IPS-NIHi11 (cell line): ENCODE measurements around the gene MYT1.

Experiments
- DNase-seq: peaks from one replicate; pipeline ENCODE4 v3.0.0; 2012; ENCODE audit warnings: mixed read lengths, low spot score

Gene MYT1

DNA sequence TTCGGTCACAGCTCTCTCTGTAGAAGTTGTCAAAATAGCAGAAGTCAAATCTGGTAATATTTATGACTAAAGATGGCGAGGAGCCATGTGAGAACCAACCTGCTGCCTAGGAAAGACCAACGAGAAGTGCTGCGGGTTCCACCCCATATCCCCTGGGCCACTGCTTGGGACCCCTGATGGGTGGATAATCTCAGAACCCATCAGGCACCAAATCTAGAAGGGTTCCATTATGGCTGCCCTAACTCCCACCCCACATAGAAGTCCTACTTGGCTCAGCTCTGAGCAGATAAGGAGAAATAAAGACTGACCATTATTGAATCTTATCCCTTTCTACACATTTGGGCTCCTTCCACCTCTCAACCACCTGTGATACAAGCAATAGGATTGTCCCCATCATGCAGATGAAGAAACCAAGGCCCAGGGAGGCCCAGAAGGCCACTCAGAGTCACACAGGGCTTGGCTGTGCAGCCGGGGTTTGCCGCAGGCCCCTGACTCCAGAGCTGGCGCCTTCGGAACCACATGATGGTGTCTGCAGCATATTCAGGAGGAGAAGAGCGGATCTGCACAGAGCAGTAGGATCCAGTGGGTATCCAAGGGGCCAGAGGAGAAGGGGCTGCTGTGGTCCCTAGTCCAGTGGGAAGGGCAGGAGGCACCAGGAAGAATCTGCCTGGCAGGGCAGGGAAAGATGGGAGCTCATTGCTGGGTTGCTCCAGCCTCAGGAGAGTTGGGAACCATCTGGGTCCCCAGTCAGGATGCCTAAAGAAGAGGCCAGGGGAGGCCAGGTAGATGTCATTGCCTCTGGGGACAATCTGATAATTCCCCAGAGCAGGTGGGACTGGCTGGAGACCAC, 81.7 kb downstream of the MYT1 start:
- DNase-seq = no peak

GRCh38 chr20:64246616-64247306, 82.5 kb downstream of the MYT1 start:
- DNase-seq = no peak

DNA sequence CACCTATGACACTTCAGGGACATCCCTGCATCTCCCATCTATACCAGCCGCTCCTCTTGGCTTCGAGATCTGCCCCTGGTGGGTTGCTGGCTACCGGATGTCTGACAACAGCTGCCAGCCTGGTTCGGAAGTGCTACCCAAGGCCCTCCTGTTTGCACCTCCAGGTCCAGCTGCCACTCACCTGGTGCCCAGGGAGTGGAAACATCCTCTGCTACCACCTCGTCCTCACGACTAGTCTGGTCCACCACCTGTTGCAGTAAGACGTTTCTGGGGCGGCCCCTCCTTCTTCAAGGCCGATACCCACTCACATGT, 83.0 kb downstream of the MYT1 start:
- no peak for DNase-seq

DNA sequence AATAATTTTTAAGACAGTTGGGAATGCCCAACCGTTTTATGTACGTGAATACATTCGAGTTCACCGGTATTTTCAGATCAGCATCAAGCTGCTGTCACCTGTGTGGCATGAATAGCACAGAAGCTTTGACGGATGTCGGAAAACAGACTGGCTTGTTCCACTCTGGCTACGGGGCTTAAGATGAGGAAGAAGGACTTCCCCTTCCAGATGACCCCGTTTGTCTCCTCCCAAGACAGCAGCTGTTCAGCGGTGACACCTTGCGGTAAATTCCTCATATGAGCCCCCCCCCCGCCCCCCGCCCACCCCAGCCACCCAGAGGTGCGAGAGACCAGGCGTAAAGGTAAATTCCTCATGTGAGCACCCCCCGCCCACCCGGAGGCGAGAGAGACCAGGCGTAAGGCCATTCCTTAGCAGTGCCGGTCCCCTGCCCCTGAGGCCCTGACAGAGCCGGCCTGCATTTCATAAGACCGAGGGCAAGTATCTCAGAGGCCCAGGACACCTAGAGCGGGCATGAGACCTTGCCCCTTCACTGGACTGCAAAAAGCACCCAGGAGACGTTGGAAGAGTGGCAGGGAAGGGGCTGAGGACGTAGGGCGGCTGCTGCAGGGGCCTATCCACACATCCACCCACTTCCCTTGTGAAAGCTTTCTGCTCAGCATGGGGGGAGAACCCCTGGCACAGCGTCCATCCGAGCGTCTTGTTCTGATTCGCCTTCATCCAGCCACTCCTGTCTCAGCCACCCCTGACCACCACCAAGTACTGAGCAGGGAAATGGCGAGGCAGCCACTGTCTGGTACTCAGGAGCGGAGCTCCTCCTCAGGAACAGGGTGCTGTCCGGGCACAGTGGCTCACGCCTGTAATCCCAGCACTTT, 84.0 kb downstream of the MYT1 start:
- DNase-seq = no peak

GRCh38 chr20:64250027-64250426, 85.8 kb downstream of the MYT1 start:
- DNase-seq = no peak

GRCh38 chr20:64253000-64253383, 88.7 kb downstream of the MYT1 start:
- DNase-seq = no peak

DNA sequence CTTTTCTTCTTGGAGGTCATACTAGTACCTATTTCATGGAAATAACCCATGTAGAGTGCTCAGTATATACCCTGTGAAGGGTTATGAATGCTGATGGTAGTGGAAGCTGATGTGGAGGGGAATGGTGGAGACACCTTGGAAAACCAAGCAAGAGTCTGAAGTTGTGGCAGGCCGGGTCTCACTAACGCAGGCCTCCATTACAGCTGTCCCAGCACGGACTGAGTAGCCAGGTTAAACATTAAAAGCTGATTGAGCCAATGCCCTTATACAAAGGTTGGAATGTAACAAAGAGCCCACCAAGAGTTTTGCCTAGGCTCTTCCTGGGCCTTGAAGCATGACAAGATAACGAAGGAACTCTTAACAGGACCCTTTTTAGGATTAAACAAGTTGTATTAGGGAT, 89.2 kb downstream of the MYT1 start:
- DNase-seq = no peak

DNA sequence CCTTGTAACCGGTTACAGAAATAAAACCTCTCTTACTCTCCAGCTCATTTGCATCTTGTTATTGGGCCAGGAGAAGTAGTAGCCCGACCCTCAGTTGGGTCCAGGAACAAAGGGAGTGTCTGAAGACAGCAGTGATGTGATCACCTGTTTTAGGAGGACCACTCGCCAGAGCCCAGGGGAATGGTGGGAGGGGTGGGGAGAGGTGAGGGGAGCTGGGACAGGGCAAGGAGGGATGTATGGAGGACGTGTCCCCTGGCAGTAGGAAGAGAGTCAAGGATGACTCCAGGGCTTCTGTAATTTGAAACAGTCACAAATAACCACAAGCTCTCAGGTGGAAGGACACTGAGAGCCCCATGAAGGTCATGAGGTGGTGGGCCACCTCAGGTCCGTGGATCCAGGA, 89.9 kb downstream of the MYT1 start:
- no peak for DNase-seq

DNA sequence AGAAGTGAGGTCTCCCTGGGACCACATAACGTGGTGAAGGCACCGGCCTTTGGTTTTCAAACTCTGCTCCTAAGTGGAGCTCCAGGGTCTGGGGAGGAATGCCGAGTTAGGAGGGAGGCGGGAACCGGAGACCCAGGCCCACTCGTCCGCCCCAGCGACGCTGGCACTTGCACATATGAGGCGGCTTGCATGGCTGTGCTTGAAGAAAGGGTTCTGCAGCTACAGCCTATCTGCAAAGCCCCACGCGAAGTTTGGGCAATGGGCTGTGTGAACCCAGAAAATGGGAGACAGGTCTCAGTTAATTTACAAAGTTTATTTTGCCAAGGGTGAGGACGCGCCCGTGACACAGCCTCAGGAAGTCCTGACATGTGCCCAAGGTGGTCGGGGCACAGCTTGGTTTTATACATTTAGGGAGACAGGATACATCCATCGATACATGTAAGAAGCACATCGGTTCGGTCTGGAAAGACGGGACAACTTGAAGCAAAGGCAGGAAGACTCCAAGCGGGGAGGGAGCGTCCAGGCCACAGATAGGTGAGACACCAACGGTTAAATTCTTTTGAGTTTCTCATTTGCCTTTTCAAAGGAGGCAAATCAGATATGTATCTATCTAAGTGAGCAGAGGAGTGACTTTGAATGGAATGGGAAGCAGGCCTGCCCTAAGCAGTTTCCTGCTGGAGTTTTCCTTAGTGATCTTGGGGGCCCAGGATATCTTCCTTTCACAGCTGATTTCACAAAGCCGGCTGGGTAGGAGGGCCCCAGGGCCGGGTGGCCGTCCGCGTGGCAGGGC, 90.5 kb downstream of the MYT1 start:
- DNase-seq = no peak

- peak; percentile 100 for DNase-seq
These were observed 91.4 kb downstream of the MYT1 start, which contains the start of gene PCMTD2 for GRCh38 chr20:64255361-64256281. Gene PCMTD2 (plus strand): TSS chr20:64255748. CDS start chr20:64259966, 4,218 bp downstream.

DNA sequence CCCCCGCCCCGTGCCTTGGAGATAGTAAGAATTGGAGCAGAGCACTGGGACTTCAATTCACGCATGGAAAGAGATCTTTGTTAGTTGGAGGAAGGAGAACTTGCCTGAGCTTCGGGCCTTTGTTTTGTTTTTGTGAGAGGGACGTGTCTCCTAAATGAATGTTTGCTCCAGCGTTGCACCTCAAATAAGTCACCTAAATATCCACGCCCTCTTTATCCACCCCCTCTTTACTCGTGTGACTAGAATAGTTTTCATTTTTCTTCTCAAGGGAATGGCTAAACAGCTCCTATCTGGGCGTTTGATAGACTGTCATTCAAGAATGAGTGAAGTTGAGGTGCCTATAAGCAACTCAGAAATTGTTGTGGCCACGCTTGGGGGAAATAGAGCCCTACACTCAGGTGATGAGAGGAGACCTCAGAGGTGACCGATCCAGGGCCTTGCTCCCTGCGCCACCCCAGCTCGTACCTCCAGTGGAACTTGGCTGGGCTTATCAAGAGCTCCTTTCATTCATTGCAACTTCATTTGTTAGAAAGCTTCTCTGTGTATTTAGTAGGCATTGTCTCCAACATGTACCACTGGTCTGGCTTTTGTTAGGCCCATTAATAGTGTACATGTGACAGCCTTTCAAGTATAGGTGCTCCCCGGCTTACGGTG, 92.2 kb downstream of the MYT1 start:
- no peak for DNase-seq

GRCh38 chr20:64257107-64257757, 93.0 kb downstream of the MYT1 start:
- no peak for DNase-seq

DNA sequence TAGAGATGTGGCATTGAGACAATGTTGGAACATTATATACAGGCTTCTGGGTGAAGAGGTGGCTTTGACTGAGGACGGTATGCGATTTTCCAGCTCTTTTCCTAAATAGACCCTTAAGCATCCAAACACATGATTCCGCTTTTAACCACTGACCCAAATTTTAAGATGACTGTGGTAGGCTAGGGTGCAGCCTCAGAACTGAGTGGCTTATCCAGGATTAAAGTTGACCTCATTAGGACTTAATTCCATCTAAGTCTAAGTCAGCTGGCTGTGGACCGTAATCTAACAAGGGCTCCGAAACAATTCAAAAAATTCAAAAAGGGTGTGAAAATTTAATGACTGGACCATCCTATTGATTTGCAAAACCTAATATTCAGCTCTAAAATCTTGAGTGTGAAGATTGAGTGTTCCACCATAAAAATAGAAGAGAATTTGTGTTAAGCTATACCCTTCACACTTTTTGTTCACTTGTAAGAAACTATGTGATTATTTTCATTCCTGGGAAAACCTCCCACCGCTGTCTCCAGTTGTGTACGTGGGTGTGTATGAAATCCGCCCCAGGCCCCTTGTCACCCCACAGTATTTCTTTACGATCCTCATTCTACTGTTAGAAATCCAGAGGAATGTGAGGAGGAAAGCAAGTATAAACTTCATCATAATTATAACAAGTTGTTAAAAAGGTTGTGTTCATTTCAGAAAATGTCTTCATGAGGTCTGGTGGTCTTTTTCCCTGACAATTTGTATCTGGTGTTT, 94.0 kb downstream of the MYT1 start:
- no peak for DNase-seq

GRCh38 chr20:64260239-64260638, 96.0 kb downstream of the MYT1 start:
- no peak for DNase-seq

GRCh38 chr20:64261138-64261537, 96.9 kb downstream of the MYT1 start:
- no peak for DNase-seq

GRCh38 chr20:64264091-64264490, 99.8 kb downstream of the MYT1 start:
- DNase-seq = no peak

DNA sequence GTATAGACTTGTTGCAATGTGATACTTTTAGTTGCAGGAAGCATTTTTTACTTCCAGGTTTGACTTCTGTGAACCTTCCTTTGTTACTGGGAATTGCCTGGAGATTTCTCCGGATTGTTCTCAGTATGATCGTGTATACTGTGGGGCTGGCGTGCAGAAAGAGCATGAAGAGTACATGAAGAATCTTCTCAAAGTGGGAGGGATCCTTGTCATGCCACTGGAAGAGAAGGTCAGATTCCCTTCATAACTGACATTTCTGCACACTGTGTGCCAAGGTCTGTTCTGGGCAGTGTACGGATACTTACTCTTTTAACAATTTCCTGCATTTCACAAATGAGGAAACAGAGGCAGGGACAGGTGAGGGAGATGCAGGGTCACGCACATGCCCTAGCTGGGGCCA, 100.9 kb downstream of the MYT1 start:
- DNase-seq = no peak

DNA sequence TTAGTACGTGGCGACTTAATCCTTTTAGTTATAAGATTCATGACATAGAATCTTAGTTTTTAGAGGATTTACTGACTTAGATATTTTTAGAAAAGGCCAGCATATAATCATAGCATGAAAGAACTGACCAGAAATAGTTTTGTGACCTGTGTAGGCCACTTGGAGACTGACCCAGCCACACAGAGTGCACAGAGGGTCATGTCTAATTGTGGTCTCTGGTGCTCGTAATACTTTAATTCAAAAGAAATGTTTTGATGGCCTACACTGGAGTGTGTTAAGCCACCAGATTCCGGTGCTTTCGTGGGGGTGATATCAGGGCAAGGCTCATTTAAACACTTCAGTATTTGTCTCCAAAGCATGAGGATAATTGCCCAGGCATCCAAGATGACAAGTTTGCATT, 102.7 kb downstream of the MYT1 start:
- DNase-seq = no peak

DNA sequence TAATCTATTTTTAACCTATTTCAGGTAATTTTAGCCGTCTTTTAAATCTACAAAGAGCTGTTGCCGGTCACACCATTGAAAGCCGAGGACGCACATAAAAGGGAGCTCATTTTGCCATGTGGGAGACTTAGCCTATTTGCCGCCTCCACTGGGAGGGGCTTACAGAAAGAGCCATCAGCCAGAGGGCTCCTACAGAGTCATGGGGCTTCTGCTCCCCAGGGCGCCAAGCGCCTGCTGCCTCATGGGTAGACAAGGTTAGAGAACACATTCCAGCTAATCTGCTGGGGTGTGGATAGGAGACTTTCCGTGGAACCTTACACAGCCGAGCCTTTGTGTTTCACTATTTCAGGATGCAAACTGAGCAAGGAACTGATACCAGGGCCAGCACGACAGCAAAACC, 103.9 kb downstream of the MYT1 start:
- DNase-seq = no peak
